ENCODE data around the gene GCLM. TPM values are rescaled to one million over a fixed set of nuclear protein-coding genes. Genes with fewer than 3 reads are reported as not detected.

The GCLM gene
- total and polyA plus RNA-seq, 9 of the 15 experiments (the other 6 are each of a cell fraction or from before 2014, with no cell fraction given), result 9.3 to 71.6 (median 24.5) TPM

DNA sequence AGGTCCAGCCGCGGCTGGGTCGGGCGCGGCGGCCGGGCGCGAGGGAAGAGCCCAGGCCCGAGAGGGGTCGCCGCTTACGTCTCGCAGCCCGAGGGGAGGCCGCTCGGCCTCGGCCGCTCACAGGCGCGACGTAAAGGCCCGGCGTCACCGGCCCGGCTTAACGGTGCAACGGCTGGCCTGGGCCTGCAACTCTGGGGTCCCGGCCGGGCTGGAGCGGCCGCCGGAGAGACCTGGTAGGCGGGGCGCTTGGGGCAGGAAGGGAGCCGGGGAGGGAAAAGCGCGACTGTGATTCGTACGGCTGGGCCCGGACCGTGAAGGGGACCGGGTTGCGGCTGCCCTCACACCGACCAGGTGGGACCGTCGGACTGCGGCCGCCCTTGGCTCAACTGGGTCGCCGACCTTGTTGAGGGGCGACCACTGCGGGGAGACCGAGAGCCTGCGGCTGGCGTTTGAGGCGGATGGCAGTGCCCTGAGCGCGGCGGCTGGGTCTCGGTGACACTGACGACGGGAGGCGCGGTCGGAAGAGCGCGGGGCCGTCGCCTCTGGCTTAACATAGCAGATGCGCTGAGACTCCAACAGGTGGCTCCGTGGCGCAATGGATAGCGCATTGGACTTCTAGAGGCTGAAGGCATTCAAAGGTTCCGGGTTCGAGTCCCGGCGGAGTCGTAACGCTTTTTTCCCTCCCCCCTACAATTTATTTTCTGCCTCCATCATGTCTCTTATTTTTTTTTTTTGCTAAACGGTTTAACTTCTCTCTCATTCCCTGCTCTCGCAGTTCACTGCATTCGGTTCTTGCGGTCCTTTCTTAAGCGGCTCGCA, 62.0 kb downstream of the GCLM start (continued):
- peak; percentile 90 for TF ChIP-seq NCOA6 (IDR thresholded peaks at IDR 0.05)
- no peak for TF ChIP-seq ATF6 (CRISPR knock-in tag; IDR thresholded peaks at IDR 0.05)
- peak; percentile 49 for TF ChIP-seq GABPB1 (CRISPR knock-in tag; IDR thresholded peaks at IDR 0.05)
- TF ChIP-seq ZFP30 (CRISPR knock-in tag; IDR thresholded peaks at IDR 0.05; ENCODE audit: borderline replicate concordance), result no peak
- TF ChIP-seq TEAD1 (CRISPR knock-in tag; IDR thresholded peaks at IDR 0.05), result peak in 1 of 2 experiments; percentile 14; a peak in 1 of 4 replicates
- TF ChIP-seq PHF8 (IDR thresholded peaks at IDR 0.05; ENCODE audit: borderline replicate concordance, low read length), result peak; percentile 42; the same call in 1 of the 2 replicates
- TF ChIP-seq GTF2F1 (IDR thresholded peaks at IDR 0.05; ENCODE audit: low read depth, low read length), result peak; percentile 70; the same call in 1 of the 2 replicates
- TF ChIP-seq EHMT2 (IDR thresholded peaks at IDR 0.05), result 0 out of 2 replicates have a peak, but pooled peaks have one; percentile 40
- TF ChIP-seq RAD51 (IDR thresholded peaks at IDR 0.05; ENCODE audit: borderline replicate concordance, low read depth), result no peak
- TF ChIP-seq ZNF384 (IDR thresholded peaks at IDR 0.05; ENCODE audit: low read depth, low read length), result peak; percentile 30; the same call in 1 of the 2 replicates
- TF ChIP-seq, protein P1, sequence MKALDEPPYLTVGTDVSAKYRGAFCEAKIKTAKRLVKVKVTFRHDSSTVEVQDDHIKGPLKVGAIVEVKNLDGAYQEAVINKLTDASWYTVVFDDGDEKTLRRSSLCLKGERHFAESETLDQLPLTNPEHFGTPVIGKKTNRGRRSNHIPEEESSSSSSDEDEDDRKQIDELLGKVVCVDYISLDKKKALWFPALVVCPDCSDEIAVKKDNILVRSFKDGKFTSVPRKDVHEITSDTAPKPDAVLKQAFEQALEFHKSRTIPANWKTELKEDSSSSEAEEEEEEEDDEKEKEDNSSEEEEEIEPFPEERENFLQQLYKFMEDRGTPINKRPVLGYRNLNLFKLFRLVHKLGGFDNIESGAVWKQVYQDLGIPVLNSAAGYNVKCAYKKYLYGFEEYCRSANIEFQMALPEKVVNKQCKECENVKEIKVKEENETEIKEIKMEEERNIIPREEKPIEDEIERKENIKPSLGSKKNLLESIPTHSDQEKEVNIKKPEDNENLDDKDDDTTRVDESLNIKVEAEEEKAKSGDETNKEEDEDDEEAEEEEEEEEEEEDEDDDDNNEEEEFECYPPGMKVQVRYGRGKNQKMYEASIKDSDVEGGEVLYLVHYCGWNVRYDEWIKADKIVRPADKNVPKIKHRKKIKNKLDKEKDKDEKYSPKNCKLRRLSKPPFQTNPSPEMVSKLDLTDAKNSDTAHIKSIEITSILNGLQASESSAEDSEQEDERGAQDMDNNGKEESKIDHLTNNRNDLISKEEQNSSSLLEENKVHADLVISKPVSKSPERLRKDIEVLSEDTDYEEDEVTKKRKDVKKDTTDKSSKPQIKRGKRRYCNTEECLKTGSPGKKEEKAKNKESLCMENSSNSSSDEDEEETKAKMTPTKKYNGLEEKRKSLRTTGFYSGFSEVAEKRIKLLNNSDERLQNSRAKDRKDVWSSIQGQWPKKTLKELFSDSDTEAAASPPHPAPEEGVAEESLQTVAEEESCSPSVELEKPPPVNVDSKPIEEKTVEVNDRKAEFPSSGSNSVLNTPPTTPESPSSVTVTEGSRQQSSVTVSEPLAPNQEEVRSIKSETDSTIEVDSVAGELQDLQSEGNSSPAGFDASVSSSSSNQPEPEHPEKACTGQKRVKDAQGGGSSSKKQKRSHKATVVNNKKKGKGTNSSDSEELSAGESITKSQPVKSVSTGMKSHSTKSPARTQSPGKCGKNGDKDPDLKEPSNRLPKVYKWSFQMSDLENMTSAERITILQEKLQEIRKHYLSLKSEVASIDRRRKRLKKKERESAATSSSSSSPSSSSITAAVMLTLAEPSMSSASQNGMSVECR (CRISPR knock-in tag; IDR thresholded peaks at IDR 0.05), result peak; percentile 38; the same call in 1 of the 2 replicates
- TF ChIP-seq ZC3H11A (IDR thresholded peaks at IDR 0.05; ENCODE audit: low read depth, low read length), result no peak
- TF ChIP-seq MAZ (CRISPR knock-in tag; conservative IDR thresholded peaks at IDR 0.05 in 1 of 2, IDR thresholded peaks at IDR 0.05 in 1 of 2), result peak; percentile 26 to 44; a peak in 3 of 4 replicates
- TF ChIP-seq OTX1 (CRISPR knock-in tag; IDR thresholded peaks at IDR 0.05), result no peak
- no peak for TF ChIP-seq ZNF133 (CRISPR knock-in tag; IDR thresholded peaks at IDR 0.05)

Measured in K562 (cell line).